ENCODE data around the gene TNFRSF21. TPM values are rescaled to one million over a fixed set of nuclear protein-coding genes. Genes with fewer than 3 reads are reported as not detected.

Gene TNFRSF21
- total RNA-seq, 1 donor from 2014 or later, result 28.9 TPM

DNA sequence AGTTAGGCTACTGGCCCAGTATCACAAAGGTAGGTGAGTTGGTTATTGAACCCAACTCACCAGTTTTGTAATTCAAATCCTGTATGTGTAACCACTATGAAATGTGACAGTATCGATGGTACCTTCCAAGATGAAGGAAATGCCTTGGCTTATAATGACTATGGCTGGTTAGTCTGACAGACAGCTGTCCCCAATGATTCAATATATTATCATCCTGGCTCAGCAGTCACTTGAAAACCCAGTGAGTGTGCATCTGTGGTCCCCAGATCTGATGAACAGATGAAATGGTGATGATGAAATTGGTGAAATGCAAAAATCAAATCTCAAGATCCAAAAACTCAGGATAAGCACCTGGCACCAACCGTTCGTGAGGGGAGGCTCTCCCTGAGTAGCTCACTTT, 54.8 kb downstream of the TNFRSF21 start:
- intact Hi-C loops (cut with DNase I), result no loop called here
- Histone ChIP-seq H3K27me3 (no peaks in the 10 kb centered on the region), H3K4me3 (no peak overlapping the region), H3K36me3 (peaks cover 19% of the 10 kb centered on the region), H3K4me1 (no peaks in the 10 kb centered on the region), H3K27ac (no peak overlapping the region), H3K9me3 (no peaks in the 10 kb centered on the region)
- no peak for ATAC-seq
- TF ChIP-seq, protein P1, sequence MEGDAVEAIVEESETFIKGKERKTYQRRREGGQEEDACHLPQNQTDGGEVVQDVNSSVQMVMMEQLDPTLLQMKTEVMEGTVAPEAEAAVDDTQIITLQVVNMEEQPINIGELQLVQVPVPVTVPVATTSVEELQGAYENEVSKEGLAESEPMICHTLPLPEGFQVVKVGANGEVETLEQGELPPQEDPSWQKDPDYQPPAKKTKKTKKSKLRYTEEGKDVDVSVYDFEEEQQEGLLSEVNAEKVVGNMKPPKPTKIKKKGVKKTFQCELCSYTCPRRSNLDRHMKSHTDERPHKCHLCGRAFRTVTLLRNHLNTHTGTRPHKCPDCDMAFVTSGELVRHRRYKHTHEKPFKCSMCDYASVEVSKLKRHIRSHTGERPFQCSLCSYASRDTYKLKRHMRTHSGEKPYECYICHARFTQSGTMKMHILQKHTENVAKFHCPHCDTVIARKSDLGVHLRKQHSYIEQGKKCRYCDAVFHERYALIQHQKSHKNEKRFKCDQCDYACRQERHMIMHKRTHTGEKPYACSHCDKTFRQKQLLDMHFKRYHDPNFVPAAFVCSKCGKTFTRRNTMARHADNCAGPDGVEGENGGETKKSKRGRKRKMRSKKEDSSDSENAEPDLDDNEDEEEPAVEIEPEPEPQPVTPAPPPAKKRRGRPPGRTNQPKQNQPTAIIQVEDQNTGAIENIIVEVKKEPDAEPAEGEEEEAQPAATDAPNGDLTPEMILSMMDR (IDR thresholded peaks at IDR 0.05), result no peak
- no peak for DNase-seq

DNA sequence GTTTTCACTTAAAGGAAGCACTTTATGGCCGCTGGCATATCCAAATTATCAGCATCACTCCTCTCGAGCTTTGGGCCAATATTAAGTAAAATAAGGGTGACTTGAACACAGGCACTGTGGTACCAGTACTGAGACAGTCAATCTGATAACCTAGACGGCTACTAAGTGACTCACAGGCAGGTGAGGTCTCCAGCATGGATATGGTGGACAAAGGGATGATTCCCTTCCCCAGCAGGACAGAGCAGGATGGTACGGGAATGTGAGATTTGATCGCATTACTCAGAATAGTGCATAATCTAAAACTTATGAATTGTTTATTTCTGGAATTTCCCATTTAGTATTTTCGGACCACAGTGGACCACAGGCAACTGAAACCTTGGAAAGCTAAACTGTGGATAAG, 55.7 kb downstream of the TNFRSF21 start:
- H3K9me3 ChIP-seq, result no peaks in the 10 kb centered on the region
- intact Hi-C loops (cut with DNase I), result no loop called here
- ATAC-seq (no peak), DNase-seq (no peak)
- H3K36me3 ChIP-seq, result peaks cover 19% of the 10 kb centered on the region
- no peaks in the 10 kb centered on the region for H3K27me3 ChIP-seq
- H3K4me1 ChIP-seq, result no peaks in the 10 kb centered on the region
- TF ChIP-seq, protein P1 (IDR thresholded peaks at IDR 0.05), result no peak
- no peak overlapping the region for H3K4me3 ChIP-seq
- H3K27ac ChIP-seq, result no peak overlapping the region

DNA sequence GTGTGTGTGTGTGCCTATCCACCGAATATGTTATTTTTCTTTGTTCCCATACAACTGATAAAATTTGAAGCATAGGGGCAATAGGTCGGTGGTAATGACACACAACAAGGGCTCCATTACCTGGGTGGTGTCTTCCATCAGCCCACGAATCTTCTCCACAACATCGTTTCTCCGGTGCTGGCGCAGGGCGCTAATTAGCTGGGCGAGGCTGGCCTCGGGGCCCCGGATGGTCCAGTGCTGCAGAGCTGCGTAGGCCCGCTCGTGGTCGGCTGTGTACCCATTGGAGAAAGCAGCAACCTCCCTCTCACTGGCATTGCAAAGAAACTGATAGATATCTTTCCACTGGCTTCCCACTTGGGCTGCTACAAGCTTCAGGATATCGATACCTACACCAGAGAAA, 56.6 kb downstream of the TNFRSF21 start:
- no peaks in the 10 kb centered on the region for H3K27me3 ChIP-seq

DNA sequence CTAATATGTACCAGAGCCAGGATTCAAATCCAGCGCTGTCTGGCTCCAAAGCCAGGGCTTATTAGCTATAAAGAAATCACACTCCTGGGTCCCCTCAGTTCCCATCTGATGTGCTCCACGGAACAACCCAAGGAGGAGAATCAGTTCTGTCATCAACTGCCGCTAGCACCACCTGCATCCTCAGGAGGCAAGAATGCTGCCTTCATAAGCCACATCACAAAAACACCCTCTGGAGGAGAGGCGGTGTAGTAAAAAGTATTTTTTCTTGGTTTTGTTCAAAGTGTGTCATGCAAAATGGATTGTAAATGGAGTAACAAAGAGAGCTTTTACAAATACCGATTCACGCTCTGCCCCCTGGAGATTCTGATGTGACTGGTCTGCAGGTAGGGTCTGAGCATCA, 57.1 kb downstream of the TNFRSF21 start:
- H3K27me3 ChIP-seq, result no peaks in the 10 kb centered on the region
- no peak for ATAC-seq
- H3K36me3 ChIP-seq, result peaks cover 19% of the 10 kb centered on the region
- H3K9me3 ChIP-seq, result no peaks in the 10 kb centered on the region
- TF ChIP-seq, protein P1 (IDR thresholded peaks at IDR 0.05), result no peak
- intact Hi-C loops (cut with DNase I), result no loop called here
- no peak for DNase-seq
- H3K4me3 ChIP-seq, result no peak overlapping the region
- peaks cover 6% of the 10 kb centered on the region for H3K4me1 ChIP-seq
- no peak overlapping the region for H3K27ac ChIP-seq

More for the DNA sequence above, 56.6 kb downstream of the TNFRSF21 start:
- no peak for DNase-seq
- no peak for ATAC-seq
- intact Hi-C loops (cut with DNase I), result no loop called here
- no peak overlapping the region for H3K27ac ChIP-seq
- TF ChIP-seq, protein P1 (IDR thresholded peaks at IDR 0.05), result no peak
- H3K9me3 ChIP-seq, result no peaks in the 10 kb centered on the region
- no peak overlapping the region for H3K4me3 ChIP-seq
- peaks cover 5% of the 10 kb centered on the region for H3K4me1 ChIP-seq
- peaks cover 19% of the 10 kb centered on the region for H3K36me3 ChIP-seq

DNA sequence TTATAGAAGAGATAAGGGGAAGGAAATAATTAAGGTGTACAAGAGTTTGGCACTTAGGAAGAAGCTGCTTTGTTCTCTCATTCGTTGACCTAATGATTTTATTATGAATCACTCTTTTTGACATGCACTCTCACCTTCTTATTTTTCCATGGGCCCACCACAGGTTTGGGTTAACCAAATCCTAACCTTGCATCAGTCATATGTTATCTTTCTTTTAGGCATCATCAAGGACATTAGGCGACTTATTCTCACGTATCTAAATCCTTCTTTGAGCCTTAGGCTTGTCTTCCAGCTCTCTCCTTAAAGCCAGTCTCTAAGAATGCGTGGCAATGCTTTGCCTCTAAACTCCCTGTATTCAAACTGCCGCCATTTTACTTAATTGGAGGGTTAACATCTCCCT, 58.3 kb downstream of the TNFRSF21 start:
- Histone ChIP-seq H3K27me3 (no peaks in the 10 kb centered on the region), H3K4me3 (no peak overlapping the region), H3K27ac (no peak overlapping the region), H3K4me1 (peaks cover 16% of the 10 kb centered on the region), H3K9me3 (no peaks in the 10 kb centered on the region), H3K36me3 (peaks cover 19% of the 10 kb centered on the region)
- ATAC-seq, result no peak
- intact Hi-C loops (cut with DNase I), result no loop called here
- TF ChIP-seq, protein P1 (IDR thresholded peaks at IDR 0.05), result no peak
- no peak for DNase-seq

DNA sequence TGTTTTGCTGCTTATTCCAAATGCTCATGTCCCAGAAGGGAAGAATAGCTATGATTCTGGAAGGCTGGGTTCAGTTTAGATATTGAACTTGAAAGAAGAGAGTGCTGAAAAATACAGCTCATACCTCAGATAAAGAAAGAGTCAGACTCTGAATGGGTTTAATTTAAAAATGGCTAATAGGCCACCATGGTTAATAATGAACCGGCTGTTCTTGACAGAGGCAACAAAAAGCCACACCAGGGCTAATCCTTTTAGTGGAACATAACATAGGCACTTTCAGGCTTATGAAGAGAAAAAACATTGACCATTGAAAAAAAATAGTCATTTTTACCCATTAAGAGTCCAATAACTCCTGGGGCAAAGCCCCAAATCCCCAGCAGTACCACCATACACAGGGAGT, 59.4 kb downstream of the TNFRSF21 start:
- intact Hi-C loops (cut with DNase I), result no loop called here
- Histone ChIP-seq H3K36me3 (peaks cover 19% of the 10 kb centered on the region), H3K4me1 (peaks cover 16% of the 10 kb centered on the region), H3K27ac (no peak overlapping the region), H3K27me3 (no peaks in the 10 kb centered on the region), H3K9me3 (no peaks in the 10 kb centered on the region), H3K4me3 (no peak overlapping the region)
- ATAC-seq (no peak), DNase-seq (no peak)
- TF ChIP-seq, protein P1 (IDR thresholded peaks at IDR 0.05), result no peak
